Measurements from ENCODE around the gene RFX1.

Gene RFX1

DNA sequence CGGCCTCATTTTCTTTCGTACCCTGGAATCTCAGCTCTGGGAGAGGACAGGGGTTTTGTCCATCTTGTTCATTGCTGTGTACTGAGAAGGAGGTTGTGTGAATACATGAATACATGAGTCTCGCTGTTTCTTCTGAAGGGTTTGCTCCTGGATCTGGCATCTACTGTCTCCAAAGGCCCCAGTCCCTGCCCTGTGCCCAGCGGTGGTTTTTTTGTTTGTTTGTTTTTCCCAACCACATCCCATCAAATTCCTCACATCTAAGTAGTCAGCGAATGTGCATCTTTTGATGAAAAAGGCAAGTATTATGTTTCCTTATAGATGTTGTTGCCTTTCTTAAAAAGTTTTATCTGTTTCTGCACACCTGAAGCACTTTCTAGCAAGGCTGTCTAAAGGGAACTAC lies 41.3 kb downstream of the RFX1 start:
- no peak for TF ChIP-seq JUND (IDR thresholded peaks at IDR 0.05; ENCODE audit: low read depth)
- in situ Hi-C loops (cut with HindIII; ENCODE audit: low pct_unique_long_range_greater_than_20kb, low sequenced_read_pairs) = no loop called here
- DNase-seq (ENCODE audit: low read depth in 1 of 2, low spot score in 1 of 2) = no peak

GRCh38 chr19:13963603-13964105 lies 42.5 kb downstream of the RFX1 start:
- no peak for DNase-seq (ENCODE audit: low read depth in 1 of 2, low spot score in 1 of 2)
- in situ Hi-C loops (cut with HindIII; ENCODE audit: low pct_unique_long_range_greater_than_20kb, low sequenced_read_pairs) = no loop called here

DNA sequence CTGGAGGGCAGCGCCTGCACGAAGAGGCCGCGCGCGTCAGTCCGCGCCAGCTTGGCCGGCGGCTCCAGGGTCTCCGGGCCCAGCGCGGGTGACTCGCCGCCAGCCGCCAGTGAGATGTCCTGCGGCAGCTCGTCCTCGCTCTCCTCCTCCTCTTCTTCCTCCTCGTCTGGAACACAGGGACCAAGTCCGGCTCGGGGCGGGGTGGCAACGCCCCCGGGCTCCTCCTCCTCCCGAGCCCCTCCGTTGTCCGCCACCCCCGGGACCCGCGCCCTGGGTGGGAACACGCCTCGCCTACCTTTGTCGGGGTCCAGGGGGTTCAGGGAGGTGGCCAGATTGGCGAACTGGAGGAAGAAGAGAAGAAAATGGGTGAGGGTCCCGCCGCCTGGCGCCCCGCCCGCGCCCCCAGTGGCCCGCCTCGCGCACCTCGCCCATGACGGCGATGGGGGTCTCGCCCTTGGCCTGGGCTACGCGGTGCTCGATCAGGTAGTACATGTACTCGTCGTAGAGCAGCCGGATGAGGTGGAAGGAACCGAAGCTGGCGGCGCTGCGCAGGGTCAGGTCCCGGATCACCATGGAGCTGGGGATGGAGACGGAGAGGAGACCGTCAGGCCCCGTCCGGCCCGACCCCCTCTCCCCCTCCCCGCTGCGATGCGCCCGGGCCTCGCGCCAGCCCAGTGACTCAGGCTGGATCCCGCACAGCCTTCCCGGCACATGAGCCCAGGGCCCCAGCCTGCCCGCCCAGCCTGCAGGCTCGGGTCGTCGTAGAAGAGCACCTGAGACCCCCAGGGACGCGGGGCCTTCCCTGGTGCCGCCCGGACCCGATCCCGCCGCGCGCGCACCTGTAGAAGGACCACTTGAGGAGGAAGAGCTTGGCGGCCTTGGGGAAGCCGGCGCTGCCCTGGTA lies 43.2 kb downstream of the RFX1 start:
- no peak for DNase-seq (ENCODE audit: low read depth in 1 of 2, low spot score in 1 of 2)
- no peak for TF ChIP-seq JUND (IDR thresholded peaks at IDR 0.05; ENCODE audit: low read depth)
- in situ Hi-C loops (cut with HindIII; ENCODE audit: low pct_unique_long_range_greater_than_20kb, low sequenced_read_pairs) = no loop called here

More at GRCh38 chr19:13963603-13964105, 42.5 kb downstream of the RFX1 start:
- TF ChIP-seq JUND (IDR thresholded peaks at IDR 0.05; ENCODE audit: low read depth) = no peak

- DNase-seq (ENCODE audit: low read depth in 1 of 2, low spot score in 1 of 2) = no peak
- in situ Hi-C loops (cut with HindIII; ENCODE audit: low pct_unique_long_range_greater_than_20kb, low sequenced_read_pairs) = no loop called here
- TF ChIP-seq JUND (IDR thresholded peaks at IDR 0.05; ENCODE audit: low read depth) = no peak
Measured at GRCh38 chr19:13961826-13962698, 44.1 kb downstream of the RFX1 start.

DNA sequence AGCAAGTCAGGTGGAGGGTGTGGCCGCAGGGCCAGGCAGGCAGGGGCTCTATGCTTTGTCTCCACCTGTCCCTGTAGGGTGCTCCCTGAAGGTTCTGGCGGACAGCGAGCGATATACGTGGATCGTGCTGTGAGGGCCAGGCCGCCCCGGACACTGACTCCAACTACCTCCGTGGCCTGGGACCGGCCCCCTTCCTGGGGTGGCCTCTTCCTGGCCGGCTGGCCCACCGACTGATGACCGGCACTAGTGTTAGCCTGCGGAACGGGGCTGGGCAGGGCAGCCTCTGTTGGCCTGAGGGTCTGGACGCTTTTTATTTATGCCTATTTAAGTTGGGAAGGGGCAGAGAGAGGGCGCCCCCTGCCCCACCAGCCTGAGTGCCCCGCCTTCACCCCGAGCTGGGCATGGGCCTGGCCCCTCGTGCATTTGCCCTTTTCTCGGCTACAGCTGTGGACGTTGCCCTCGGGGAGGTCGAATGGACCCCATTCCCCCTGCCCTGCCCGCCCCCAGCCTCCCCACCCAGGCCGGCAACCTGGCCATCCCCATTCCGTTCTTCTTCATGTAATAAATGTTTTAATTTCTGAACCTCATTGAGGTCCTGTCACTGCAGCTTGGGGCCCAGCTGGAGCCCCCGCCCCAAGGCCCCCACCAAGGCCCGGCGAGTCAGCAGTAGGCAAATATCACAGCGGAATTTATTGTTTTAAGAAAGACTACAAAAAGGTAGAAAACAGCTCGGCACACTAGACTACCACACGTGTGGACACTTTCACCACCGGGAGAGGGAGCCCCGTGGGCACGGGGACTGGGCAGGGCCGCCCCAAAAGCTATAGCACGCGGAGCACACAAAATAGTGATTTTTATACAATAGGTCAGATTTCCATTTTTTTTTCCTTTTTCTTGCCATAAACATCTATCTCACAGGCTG lies 45.0 kb downstream of the RFX1 start:
- no peak for DNase-seq (ENCODE audit: low read depth in 1 of 2, low spot score in 1 of 2)
- TF ChIP-seq JUND (IDR thresholded peaks at IDR 0.05; ENCODE audit: low read depth) = no peak
- in situ Hi-C loops (cut with HindIII; ENCODE audit: low pct_unique_long_range_greater_than_20kb, low sequenced_read_pairs) = no loop called here

- in situ Hi-C loops (cut with HindIII; ENCODE audit: low pct_unique_long_range_greater_than_20kb, low sequenced_read_pairs) = no loop called here
- no peak for TF ChIP-seq JUND (IDR thresholded peaks at IDR 0.05; ENCODE audit: low read depth)
- DNase-seq (ENCODE audit: low read depth in 1 of 2, low spot score in 1 of 2) = no peak
Measured at GRCh38 chr19:13959962-13960862, 45.9 kb downstream of the RFX1 start.

GRCh38 chr19:13959141-13959961 lies 46.8 kb downstream of the RFX1 start:
- TF ChIP-seq JUND (IDR thresholded peaks at IDR 0.05; ENCODE audit: low read depth) = no peak
- no peak for DNase-seq (ENCODE audit: low read depth in 1 of 2, low spot score in 1 of 2)
- in situ Hi-C loops (cut with HindIII; ENCODE audit: low pct_unique_long_range_greater_than_20kb, low sequenced_read_pairs) = no loop called here

GRCh38 chr19:13958043-13958442 lies 48.1 kb downstream of the RFX1 start:
- DNase-seq (ENCODE audit: low read depth in 1 of 2, low spot score in 1 of 2) = no peak
- TF ChIP-seq JUND (IDR thresholded peaks at IDR 0.05; ENCODE audit: low read depth) = no peak
- in situ Hi-C loops (cut with HindIII; ENCODE audit: low pct_unique_long_range_greater_than_20kb, low sequenced_read_pairs) = no loop called here

DNA sequence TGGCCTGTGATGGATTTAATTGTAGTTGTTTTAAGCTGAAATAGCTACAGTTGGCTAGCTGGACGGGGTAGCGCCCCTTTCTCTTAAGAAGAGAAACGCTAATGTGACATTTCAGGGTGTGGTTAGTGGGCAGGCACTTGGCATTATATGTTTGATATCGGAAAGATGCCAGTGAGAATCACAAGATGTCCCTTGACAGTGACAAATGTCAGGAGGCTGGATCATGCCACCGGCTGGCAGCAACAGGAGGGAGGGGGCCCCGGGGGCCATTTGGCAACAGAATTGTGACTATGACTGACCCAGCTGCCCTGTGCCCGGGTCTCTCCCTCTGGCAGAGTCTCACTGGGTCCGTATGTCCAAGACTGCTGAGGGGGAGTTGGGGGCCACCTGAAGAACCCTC lies 49.1 kb downstream of the RFX1 start:
- in situ Hi-C loops (cut with HindIII; ENCODE audit: low pct_unique_long_range_greater_than_20kb, low sequenced_read_pairs) = no loop called here
- no peak for TF ChIP-seq JUND (IDR thresholded peaks at IDR 0.05; ENCODE audit: low read depth)
- DNase-seq (ENCODE audit: low read depth in 1 of 2, low spot score in 1 of 2) = no peak

GRCh38 chr19:13956365-13956744 lies 49.8 kb downstream of the RFX1 start:
- in situ Hi-C loops (cut with HindIII; ENCODE audit: low pct_unique_long_range_greater_than_20kb, low sequenced_read_pairs) = no loop called here
- no peak for DNase-seq (ENCODE audit: low read depth in 1 of 2, low spot score in 1 of 2)
- no peak for TF ChIP-seq JUND (IDR thresholded peaks at IDR 0.05; ENCODE audit: low read depth)

All from T47D (cell line).